ENCODE data around the gene BTBD17.

BTBD17 gene

DNA sequence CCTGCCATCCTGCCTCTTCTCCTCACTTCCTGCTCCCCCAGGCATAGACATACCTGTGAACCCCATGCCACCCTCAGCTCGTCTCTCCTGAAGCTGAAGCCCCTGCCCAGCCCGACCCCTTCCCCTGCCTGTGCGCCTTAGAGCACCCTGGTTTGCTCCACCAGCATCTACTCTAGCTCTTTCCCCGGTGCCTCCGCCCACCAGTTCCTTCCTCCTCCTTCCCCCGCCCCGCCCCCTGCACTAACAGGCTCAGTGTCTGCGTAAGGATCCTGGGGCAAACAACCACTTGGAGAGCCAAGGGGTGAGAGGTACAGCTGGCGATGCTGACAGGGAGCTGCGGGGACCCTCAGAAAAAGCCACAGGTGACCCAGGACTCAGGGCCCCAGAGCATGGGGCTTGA, 7.6 kb upstream of the BTBD17 start:
- Histone ChIP-seq H3K4me3 (ENCODE audit: low read length, poor library complexity, severe bottlenecking) (no peak overlapping the region), H3K4me2 (ENCODE audit: low read depth, low read length, poor library complexity, severe bottlenecking) (no peak overlapping the region), H3K79me2 (ENCODE audit: insufficient read depth, low read length) (no peaks in the 10 kb centered on the region), H3K4me1 (ENCODE audit: insufficient read depth, low read length, poor library complexity, severe bottlenecking) (no peaks in the 10 kb centered on the region), H2AFZ (ENCODE audit: low read length) (no peak overlapping the region), H3K9me2 (replicated peaks; ENCODE audit: low read depth, low read length) (no peaks in the 10 kb centered on the region), H4K20me1 (ENCODE audit: insufficient read depth, low read length, poor library complexity, severe bottlenecking) (no peaks in the 10 kb centered on the region), H3K9me3 (ENCODE audit: insufficient read depth, low read depth, low read length) (no peaks in the 10 kb centered on the region), H3K27me3 (ENCODE audit: insufficient read depth, low read length, poor library complexity, severe bottlenecking) (no peaks in the 10 kb centered on the region), H3F3A (ENCODE audit: low read depth) (no peaks in the 10 kb centered on the region), H3K36me3 (ENCODE audit: insufficient read depth, low read length) (no peaks in the 10 kb centered on the region), H3K9ac (ENCODE audit: low read depth, low read length, poor library complexity, severe bottlenecking) (no peak overlapping the region)
- no peak for TF ChIP-seq EZH2phosphoT487 (IDR thresholded peaks at IDR 0.05; ENCODE audit: borderline replicate concordance)
- TF ChIP-seq, protein P1, sequence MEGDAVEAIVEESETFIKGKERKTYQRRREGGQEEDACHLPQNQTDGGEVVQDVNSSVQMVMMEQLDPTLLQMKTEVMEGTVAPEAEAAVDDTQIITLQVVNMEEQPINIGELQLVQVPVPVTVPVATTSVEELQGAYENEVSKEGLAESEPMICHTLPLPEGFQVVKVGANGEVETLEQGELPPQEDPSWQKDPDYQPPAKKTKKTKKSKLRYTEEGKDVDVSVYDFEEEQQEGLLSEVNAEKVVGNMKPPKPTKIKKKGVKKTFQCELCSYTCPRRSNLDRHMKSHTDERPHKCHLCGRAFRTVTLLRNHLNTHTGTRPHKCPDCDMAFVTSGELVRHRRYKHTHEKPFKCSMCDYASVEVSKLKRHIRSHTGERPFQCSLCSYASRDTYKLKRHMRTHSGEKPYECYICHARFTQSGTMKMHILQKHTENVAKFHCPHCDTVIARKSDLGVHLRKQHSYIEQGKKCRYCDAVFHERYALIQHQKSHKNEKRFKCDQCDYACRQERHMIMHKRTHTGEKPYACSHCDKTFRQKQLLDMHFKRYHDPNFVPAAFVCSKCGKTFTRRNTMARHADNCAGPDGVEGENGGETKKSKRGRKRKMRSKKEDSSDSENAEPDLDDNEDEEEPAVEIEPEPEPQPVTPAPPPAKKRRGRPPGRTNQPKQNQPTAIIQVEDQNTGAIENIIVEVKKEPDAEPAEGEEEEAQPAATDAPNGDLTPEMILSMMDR (conservative IDR thresholded peaks at IDR 0.05; ENCODE audit: low read length) = no peak

DNA sequence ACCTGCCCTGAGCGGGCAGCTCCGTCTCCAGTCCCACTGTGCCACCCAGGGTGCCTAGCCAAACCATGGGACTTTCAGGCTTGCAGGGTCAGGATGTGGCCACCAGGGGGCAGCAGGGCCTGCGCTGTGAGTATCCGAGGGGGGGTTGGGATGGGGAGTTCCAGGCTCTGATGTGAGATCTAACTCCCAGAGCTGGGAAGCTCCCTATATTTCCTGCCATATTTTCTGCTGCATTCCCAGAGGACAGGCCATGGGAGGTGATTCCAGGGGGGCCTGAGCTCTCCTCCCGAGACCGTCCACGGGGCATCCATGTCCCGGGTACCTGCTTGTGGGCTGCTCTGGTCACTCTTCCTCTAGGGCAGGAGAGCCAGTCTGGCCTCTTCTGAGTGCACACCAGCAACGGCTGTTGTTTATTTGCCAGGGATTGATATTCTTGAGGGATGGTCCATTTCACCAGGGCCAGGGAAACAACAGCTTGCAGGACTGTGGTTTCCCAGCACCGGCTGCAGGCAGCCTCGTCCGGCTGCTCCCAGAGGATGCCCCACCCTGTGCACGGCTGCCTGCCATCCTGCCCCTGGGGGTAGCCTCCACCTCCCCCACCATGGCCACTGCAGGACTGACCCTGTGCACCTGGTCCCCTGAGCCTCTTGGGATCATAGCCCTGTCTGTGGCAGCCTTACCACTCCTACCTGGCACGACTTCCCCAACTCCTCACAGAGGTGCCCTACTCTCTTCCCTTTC, 6.8 kb upstream of the BTBD17 start:
- H2AFZ ChIP-seq (ENCODE audit: low read length) = no peak overlapping the region
- H3K9me3 ChIP-seq (ENCODE audit: insufficient read depth, low read depth, low read length) = no peaks in the 10 kb centered on the region
- no peaks in the 10 kb centered on the region for H3K36me3 ChIP-seq (ENCODE audit: insufficient read depth, low read length)
- H3K4me2 ChIP-seq (ENCODE audit: low read depth, low read length, poor library complexity, severe bottlenecking) = no peak overlapping the region
- H3K4me1 ChIP-seq (ENCODE audit: insufficient read depth, low read length, poor library complexity, severe bottlenecking) = no peaks in the 10 kb centered on the region
- H3K9ac ChIP-seq (ENCODE audit: low read depth, low read length, poor library complexity, severe bottlenecking) = no peak overlapping the region
- no peaks in the 10 kb centered on the region for H3K9me2 ChIP-seq (replicated peaks; ENCODE audit: low read depth, low read length)
- TF ChIP-seq, protein P1 (conservative IDR thresholded peaks at IDR 0.05; ENCODE audit: low read length) = peak; percentile 94
- no peak for TF ChIP-seq EZH2phosphoT487 (IDR thresholded peaks at IDR 0.05; ENCODE audit: borderline replicate concordance)
- no peaks in the 10 kb centered on the region for H3K79me2 ChIP-seq (ENCODE audit: insufficient read depth, low read length)
- no peaks in the 10 kb centered on the region for H3F3A ChIP-seq (ENCODE audit: low read depth)
- H3K27me3 ChIP-seq (ENCODE audit: insufficient read depth, low read length, poor library complexity, severe bottlenecking) = no peaks in the 10 kb centered on the region
- no peak overlapping the region for H3K4me3 ChIP-seq (ENCODE audit: low read length, poor library complexity, severe bottlenecking)
- H4K20me1 ChIP-seq (ENCODE audit: insufficient read depth, low read length, poor library complexity, severe bottlenecking) = no peaks in the 10 kb centered on the region

DNA sequence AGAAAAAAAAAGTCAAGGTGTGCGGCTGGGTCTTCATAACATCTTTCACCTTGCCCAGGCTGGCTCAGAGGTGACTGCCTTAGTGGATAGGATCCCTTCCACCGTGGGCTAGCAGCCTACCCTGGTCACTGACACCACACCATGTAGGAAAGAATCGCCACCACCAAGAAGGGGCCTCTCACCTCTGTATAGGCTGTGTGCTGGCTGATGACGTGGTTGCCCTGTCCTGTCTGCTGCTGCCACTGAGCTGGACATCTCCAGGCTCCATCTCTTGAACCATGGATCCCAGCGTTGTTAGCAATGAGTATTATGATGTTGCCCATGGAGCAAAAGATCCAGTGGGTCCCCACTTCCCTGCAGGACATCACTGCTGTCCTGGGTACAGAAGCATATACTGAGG, 5.5 kb upstream of the BTBD17 start, which contains the start of gene GPR142:
Gene GPR142, plus strand, starts transcription at position 301 of the 400 bp plus-strand sequence. CDS start 2,035 bp downstream, outside the sequence.
- no peaks in the 10 kb centered on the region for H3K79me2 ChIP-seq (ENCODE audit: insufficient read depth, low read length)
- H4K20me1 ChIP-seq (ENCODE audit: insufficient read depth, low read length, poor library complexity, severe bottlenecking) = no peaks in the 10 kb centered on the region
- H3K9me2 ChIP-seq (replicated peaks; ENCODE audit: low read depth, low read length) = no peaks in the 10 kb centered on the region
- H3K9ac ChIP-seq (ENCODE audit: low read depth, low read length, poor library complexity, severe bottlenecking) = no peak within 1 kb of the TSS
- no peak within 1 kb of the TSS for H3K4me3 ChIP-seq (ENCODE audit: low read length, poor library complexity, severe bottlenecking)
- no peak within 1 kb of the TSS for H3K4me2 ChIP-seq (ENCODE audit: low read depth, low read length, poor library complexity, severe bottlenecking)
- H3F3A ChIP-seq (ENCODE audit: low read depth) = no peaks in the 10 kb centered on the region
- no peak within 1 kb of the TSS for H2AFZ ChIP-seq (ENCODE audit: low read length)
- no peaks in the 10 kb centered on the region for H3K9me3 ChIP-seq (ENCODE audit: insufficient read depth, low read depth, low read length)
- no peaks in the 10 kb centered on the region for H3K27me3 ChIP-seq (ENCODE audit: insufficient read depth, low read length, poor library complexity, severe bottlenecking)
- H3K36me3 ChIP-seq (ENCODE audit: insufficient read depth, low read length) = no peaks in the 10 kb centered on the region
- H3K4me1 ChIP-seq (ENCODE audit: insufficient read depth, low read length, poor library complexity, severe bottlenecking) = no peaks in the 10 kb centered on the region
- no peak for TF ChIP-seq EZH2phosphoT487 (IDR thresholded peaks at IDR 0.05; ENCODE audit: borderline replicate concordance)
- TF ChIP-seq, protein P1 (conservative IDR thresholded peaks at IDR 0.05; ENCODE audit: low read length) = no peak

All from Loucy (cell line).